GM23338 (cell line): ENCODE measurements around the gene LTBP3. TPM values are rescaled to one million over a fixed set of nuclear protein-coding genes. Genes with fewer than 3 reads are reported as not detected.

Experiments
- ATAC-seq: fragments of 200-7000 bp; cut with Tn5 transposase; 3 replicates; pipeline ENCODE4 v1.9.1; 2020
- DNase-seq: peaks from one replicate; pipeline ENCODE4 v3.0.0-alpha.2; 2015; ENCODE audit warnings: low spot score
- H2AFZ ChIP-seq: fragments of 200-600 bp; sonication (generic); 2 replicates; pipeline ENCODE4 v1.8.0; 2016; ENCODE audit warnings: antibody characterized with exemption, mild to moderate bottlenecking, moderate library complexity
- H3F3A ChIP-seq: fragments of 200-600 bp; sonication (generic); replicated peaks from 2 replicates; pipeline ENCODE4 v1.8.0; 2017; ENCODE audit warnings: antibody characterized with exemption, mixed run types, low read depth
- H3K27ac ChIP-seq: fragments of 200-600 bp; sonication (generic); 2 replicates; pipeline ENCODE4 v1.6.1; 2016; ENCODE audit warnings: low read depth
- H3K27me3 ChIP-seq: fragments of 200-600 bp; sonication (generic); 2 replicates; pipeline ENCODE4 v1.8.0; 2016; ENCODE audit warnings: mild to moderate bottlenecking, mixed run types, moderate library complexity; ENCODE audit not compliant: insufficient read depth
- H3K36me3 ChIP-seq: fragments of 200-600 bp; sonication (generic); 2 replicates; pipeline ENCODE4 v1.8.0; 2016; ENCODE audit warnings: mild to moderate bottlenecking; ENCODE audit not compliant: insufficient read depth
- H3K4me1 ChIP-seq: fragments of 200-600 bp; sonication (generic); 2 replicates; pipeline ENCODE4 v1.8.0; 2016; ENCODE audit warnings: mild to moderate bottlenecking, moderate library complexity; ENCODE audit not compliant: insufficient read depth
- H3K4me2 ChIP-seq: fragments of 200-600 bp; sonication (generic); 2 replicates; pipeline ENCODE4 v1.7.1; 2017; ENCODE audit warnings: mixed run types
- H3K4me3 ChIP-seq: fragments of 200-600 bp; sonication (generic); 2 replicates; pipeline ENCODE4 v1.6.1; 2016; ENCODE audit warnings: mixed run types
- H3K79me2 ChIP-seq: fragments of 200-600 bp; sonication (generic); replicated peaks from 2 replicates; pipeline ENCODE4 v1.8.0; 2017; ENCODE audit warnings: mild to moderate bottlenecking; ENCODE audit not compliant: insufficient read depth
- H3K9me2 ChIP-seq: fragments of 200-600 bp; sonication (generic); 2 replicates; pipeline ENCODE4 v1.8.0; 2017; ENCODE audit not compliant: insufficient read depth
- H4K20me1 ChIP-seq: fragments of 200-600 bp; sonication (generic); replicated peaks from 2 replicates; pipeline ENCODE4 v1.8.0; 2017; ENCODE audit warnings: mild to moderate bottlenecking; ENCODE audit not compliant: insufficient read depth
- H3K27ac Mint-ChIP-seq: 2 replicates; pipeline ENCODE4 v1.8.0; 2020; ENCODE audit warnings: inconsistent platforms, mild to moderate bottlenecking, moderate library complexity, mixed read lengths
- H3K27me3 Mint-ChIP-seq: 3 replicates; pipeline ENCODE4 v1.8.0; 2022; ENCODE audit warnings: low read depth, mild to moderate bottlenecking, moderate library complexity, mixed read lengths, inconsistent platforms; ENCODE audit not compliant: insufficient read depth, poor library complexity
- H3K36me3 Mint-ChIP-seq: 3 replicates; pipeline ENCODE4 v1.8.0; 2021; ENCODE audit warnings: low read depth, mild to moderate bottlenecking, inconsistent platforms, moderate library complexity, mixed read lengths
- H3K4me1 Mint-ChIP-seq: 3 replicates; pipeline ENCODE4 v1.8.0; 2020; ENCODE audit warnings: mild to moderate bottlenecking, inconsistent platforms, mixed read lengths
- H3K4me3 Mint-ChIP-seq: 3 replicates; pipeline ENCODE4 v1.8.0; 2021; ENCODE audit warnings: moderate library complexity, mild to moderate bottlenecking, inconsistent platforms, mixed read lengths
- H3K9me3 Mint-ChIP-seq: 3 replicates; pipeline ENCODE4 v1.8.0; 2020; ENCODE audit warnings: moderate library complexity, mild to moderate bottlenecking, inconsistent platforms, mixed read lengths
- CREB1 ChIP-seq: fragments of 250-450 bp; sonication (Bioruptor Pico); IDR thresholded peaks from 2 replicates; pipeline ENCODE4 v1.5.0; 2020; ENCODE audit warnings: low read depth, mild to moderate bottlenecking, moderate library complexity
- CTCF ChIP-seq, 2 experiments: fragments of 200-600 bp in 1 of 2; sonication (generic) in 1 of 2; conservative IDR thresholded peaks; 2 replicates each; pipeline versions ENCODE4 v1.5.1 to v1.6.1; 2016 to 2017; ENCODE audit warnings: antibody characterized with exemption in 2 of 2, low read depth in 2 of 2, mild to moderate bottlenecking in 2 of 2, moderate library complexity in 1 of 2
- ETS1 ChIP-seq: IDR thresholded peaks from 2 replicates; pipeline ENCODE4 v1.6.1; 2016; ENCODE audit warnings: antibody characterized with exemption
- EZH2phosphoT487 ChIP-seq: fragments of 200-600 bp; sonication (generic); IDR thresholded peaks from one replicate; pipeline ENCODE4 v1.8.1; 2018; ENCODE audit warnings: antibody characterized with exemption; ENCODE audit not compliant: unreplicated experiment
- JUNB ChIP-seq: IDR thresholded peaks from one replicate; pipeline ENCODE4 v1.6.1; 2016; ENCODE audit warnings: antibody characterized with exemption; ENCODE audit not compliant: unreplicated experiment
- NANOG ChIP-seq: IDR thresholded peaks from 2 replicates; pipeline ENCODE4 v1.6.1; 2016; ENCODE audit warnings: antibody characterized with exemption, borderline replicate concordance
- POLR2AphosphoS5 ChIP-seq: IDR thresholded peaks from 2 replicates; pipeline ENCODE4 v1.6.1; 2016; ENCODE audit warnings: antibody characterized with exemption, low read depth
- REST ChIP-seq: IDR thresholded peaks from one replicate; pipeline ENCODE4 v1.6.1; 2018; ENCODE audit warnings: antibody characterized with exemption; ENCODE audit not compliant: unreplicated experiment
- STAT1 ChIP-seq: IDR thresholded peaks from one replicate; pipeline ENCODE4 v1.6.1; 2016; ENCODE audit warnings: antibody characterized with exemption; ENCODE audit not compliant: unreplicated experiment
- ZNF114 ChIP-seq: fragments of 250-450 bp; sonication (Bioruptor Pico); IDR thresholded peaks from 2 replicates; pipeline ENCODE4 v1.5.0; 2020; ENCODE audit warnings: mild to moderate bottlenecking, moderate library complexity
- polyA plus RNA-seq: library from polyadenylated mRNA; unstranded; fragments of >200 nt; fragmentation: Nextera tagmentation; extraction: Ambion mirVana; gene quantifications from 2 replicates; pipeline ENCODE4 v1.2.1, GENCODE V29; 2016
- total RNA-seq: library from RNA; depleted of rRNA; stranded (reverse); fragments of >200 nt; shearing (Covaris generic); gene quantifications from 2 replicates; pipeline ENCODE4 v1.2.3, GENCODE V29; 2014

LTBP3 gene
- total and polyA plus RNA-seq, 2 experiments from 2014 or later: 9.5 to 29.2 TPM

- Mint-ChIP-seq H3K36me3 (peaks cover 2% of the 10 kb centered on the region; the same call in 1 of the 3 replicates), H3K4me3 (no peak overlapping the region; the same call in 2 of the 3 replicates), H3K27ac (no peak overlapping the region), H3K9me3 (no peaks in the 10 kb centered on the region), H3K4me1 (peaks cover 16% of the 10 kb centered on the region), H3K27me3 (peaks cover 68% of the 10 kb centered on the region)
- no peaks in the 10 kb centered on the region for H3K36me3 ChIP-seq
- H3K9me2 ChIP-seq: no peaks in the 10 kb centered on the region
- H4K20me1 ChIP-seq: no peaks in the 10 kb centered on the region
- H2AFZ ChIP-seq: no peak overlapping the region
- no peak for DNase-seq
- H3K4me1 ChIP-seq: peaks cover 3% of the 10 kb centered on the region; the same call in 1 of the 2 replicates
- H3K4me3 ChIP-seq: no peak overlapping the region
- no peak overlapping the region for H3K4me2 ChIP-seq
- H3K79me2 ChIP-seq: no peaks in the 10 kb centered on the region
- no peak for TF ChIP-seq REST
- no peak for TF ChIP-seq ETS1
- TF ChIP-seq CREB1 (CRISPR knock-in tag): no peak
- no peak for TF ChIP-seq CTCF (conservative IDR thresholded peaks at IDR 0.05; ENCODE audit: low read depth in 2 of 2)
- TF ChIP-seq ZNF114 (CRISPR knock-in tag): no peak
- TF ChIP-seq JUNB: no peak
- TF ChIP-seq EZH2phosphoT487: no peak
- TF ChIP-seq POLR2AphosphoS5: no peak
- TF ChIP-seq STAT1: no peak
- TF ChIP-seq NANOG: no peak
- H3F3A ChIP-seq: peaks cover 16% of the 10 kb centered on the region
- no peak for ATAC-seq
- peaks cover 73% of the 10 kb centered on the region for H3K27me3 ChIP-seq
- H3K27ac ChIP-seq: no peak overlapping the region
Observed at GRCh38 chr11:65586247-65586630, 28.1 kb upstream of the LTBP3 start.
